Measurements from ENCODE around the gene NAGA. TPM values are rescaled to one million over a fixed set of nuclear protein-coding genes. Genes with fewer than 3 reads are reported as not detected.

The NAGA gene
- total RNA-seq, 1 donor from 2014 or later, result 8.9 TPM

DNA sequence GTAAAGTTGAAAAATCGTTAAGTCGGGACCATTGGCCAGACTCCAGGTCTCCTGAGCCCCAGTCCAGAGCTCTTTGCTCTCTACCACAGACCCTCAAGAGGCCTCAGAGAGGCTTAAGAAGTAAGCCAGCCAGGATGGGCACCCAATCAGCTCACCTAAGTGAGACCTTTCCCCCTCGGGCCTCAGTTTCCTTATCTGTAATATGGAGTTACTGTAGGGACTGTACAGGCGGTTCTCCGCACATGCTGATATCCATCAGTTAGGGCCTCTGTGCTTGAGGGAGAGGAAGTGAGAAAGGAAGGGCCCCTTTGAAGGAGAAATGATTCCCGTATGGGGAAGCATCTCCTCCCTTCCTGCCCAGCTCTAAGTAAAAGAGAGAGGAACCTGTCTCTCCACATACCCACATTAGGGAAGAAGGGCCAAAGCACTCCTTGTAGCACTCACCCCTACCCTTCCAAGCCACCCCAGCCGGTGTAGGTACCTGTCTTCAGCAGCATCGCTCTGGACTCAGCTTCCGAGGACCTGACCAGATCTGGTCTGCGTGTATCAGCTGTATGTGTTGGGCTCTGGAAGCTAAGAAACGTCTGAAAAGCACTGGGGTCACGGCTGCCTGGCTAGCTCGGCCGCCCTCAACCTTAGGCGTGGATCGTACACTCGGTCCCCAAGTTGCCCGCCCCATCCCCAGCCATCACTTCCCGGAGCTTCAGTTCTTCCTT is 653 bp downstream of the NAGA start:
- Histone ChIP-seq H3K4me2 (ENCODE audit: low read length) (peak overlapping the region; percentile 94), H3K9ac (ENCODE audit: low read length) (peak overlapping the region; percentile 79), H3K27ac (ENCODE audit: low read depth, low read length) (peak overlapping the region; percentile 68), H3K9me3 (ENCODE audit: insufficient read depth, low read depth, low read length) (no peaks in the 10 kb centered on the region), H3K4me3 (ENCODE audit: insufficient read depth, low read depth, low read length) (peak overlapping the region; percentile 65), H2AFZ (ENCODE audit: low read depth, low read length) (peak overlapping the region; percentile 96), H3K36me3 (ENCODE audit: insufficient read depth, low read length) (no peaks in the 10 kb centered on the region), H3K27me3 (ENCODE audit: insufficient read depth, low read length) (no peaks in the 10 kb centered on the region), H4K20me1 (ENCODE audit: insufficient read depth, low read length) (no peaks in the 10 kb centered on the region), H3K4me1 (ENCODE audit: insufficient read depth, low read length) (peaks cover 18% of the 10 kb centered on the region), H3K79me2 (ENCODE audit: insufficient read depth, low read length) (peaks cover 8% of the 10 kb centered on the region)
- Mint-ChIP-seq H3K36me3 (ENCODE audit: low read depth, unreplicated experiment) (peaks cover 11% of the 10 kb centered on the region), H3K4me1 (ENCODE audit: low read depth, unreplicated experiment) (no peaks in the 10 kb centered on the region), H3K4me3 (ENCODE audit: unreplicated experiment) (peak overlapping the region; percentile 84), H3K27me3 (ENCODE audit: low read depth, unreplicated experiment) (no peaks in the 10 kb centered on the region), H3K27ac (ENCODE audit: unreplicated experiment) (no peak overlapping the region), H3K9me3 (ENCODE audit: unreplicated experiment) (peaks cover 8% of the 10 kb centered on the region)
- TF ChIP-seq, protein P1, sequence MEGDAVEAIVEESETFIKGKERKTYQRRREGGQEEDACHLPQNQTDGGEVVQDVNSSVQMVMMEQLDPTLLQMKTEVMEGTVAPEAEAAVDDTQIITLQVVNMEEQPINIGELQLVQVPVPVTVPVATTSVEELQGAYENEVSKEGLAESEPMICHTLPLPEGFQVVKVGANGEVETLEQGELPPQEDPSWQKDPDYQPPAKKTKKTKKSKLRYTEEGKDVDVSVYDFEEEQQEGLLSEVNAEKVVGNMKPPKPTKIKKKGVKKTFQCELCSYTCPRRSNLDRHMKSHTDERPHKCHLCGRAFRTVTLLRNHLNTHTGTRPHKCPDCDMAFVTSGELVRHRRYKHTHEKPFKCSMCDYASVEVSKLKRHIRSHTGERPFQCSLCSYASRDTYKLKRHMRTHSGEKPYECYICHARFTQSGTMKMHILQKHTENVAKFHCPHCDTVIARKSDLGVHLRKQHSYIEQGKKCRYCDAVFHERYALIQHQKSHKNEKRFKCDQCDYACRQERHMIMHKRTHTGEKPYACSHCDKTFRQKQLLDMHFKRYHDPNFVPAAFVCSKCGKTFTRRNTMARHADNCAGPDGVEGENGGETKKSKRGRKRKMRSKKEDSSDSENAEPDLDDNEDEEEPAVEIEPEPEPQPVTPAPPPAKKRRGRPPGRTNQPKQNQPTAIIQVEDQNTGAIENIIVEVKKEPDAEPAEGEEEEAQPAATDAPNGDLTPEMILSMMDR (IDR thresholded peaks at IDR 0.05; ENCODE audit: insufficient read depth, low read depth, low read length), result no peak
- TF ChIP-seq EZH2 (IDR thresholded peaks at IDR 0.05; ENCODE audit: insufficient read depth, low read length), result no peak
- FAIRE-seq, result no peak
- no peak for DNase-seq (ENCODE audit: low read depth)

DNA sequence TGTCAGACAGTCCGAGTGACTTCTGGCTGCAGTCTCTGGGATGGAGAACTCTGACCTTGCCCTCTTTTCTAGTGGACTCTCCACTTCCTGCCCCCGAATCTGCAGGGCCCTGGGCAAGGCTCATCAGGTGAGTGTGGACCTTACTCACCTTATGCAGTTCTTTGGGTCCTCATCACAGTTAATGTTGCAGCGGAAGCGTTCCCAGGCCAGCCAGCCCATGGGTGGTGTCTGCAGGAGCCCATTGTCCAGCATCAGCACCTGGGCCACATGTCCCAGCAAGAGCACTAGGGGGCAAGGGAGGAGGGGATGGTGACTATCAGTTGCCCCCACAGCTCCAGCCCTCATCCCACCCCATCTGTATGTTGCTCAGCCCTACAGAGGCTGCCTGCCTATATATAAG is 2.3 kb downstream of the NAGA start:
- H3K27ac ChIP-seq (ENCODE audit: low read depth, low read length), result no peak overlapping the region
- H2AFZ ChIP-seq (ENCODE audit: low read depth, low read length), result no peak overlapping the region
- Mint-ChIP-seq H3K9me3 (ENCODE audit: unreplicated experiment) (peaks cover 6% of the 10 kb centered on the region), H3K27me3 (ENCODE audit: low read depth, unreplicated experiment) (no peaks in the 10 kb centered on the region), H3K4me3 (ENCODE audit: unreplicated experiment) (no peak overlapping the region), H3K27ac (ENCODE audit: unreplicated experiment) (no peak overlapping the region), H3K36me3 (ENCODE audit: low read depth, unreplicated experiment) (peaks cover 11% of the 10 kb centered on the region), H3K4me1 (ENCODE audit: low read depth, unreplicated experiment) (no peaks in the 10 kb centered on the region)
- H3K4me3 ChIP-seq (ENCODE audit: insufficient read depth, low read depth, low read length), result no peak overlapping the region
- no peaks in the 10 kb centered on the region for H3K27me3 ChIP-seq (ENCODE audit: insufficient read depth, low read length)
- no peak for DNase-seq (ENCODE audit: low read depth)
- H3K4me1 ChIP-seq (ENCODE audit: insufficient read depth, low read length), result peaks cover 14% of the 10 kb centered on the region
- no peak for TF ChIP-seq EZH2 (IDR thresholded peaks at IDR 0.05; ENCODE audit: insufficient read depth, low read length)
- TF ChIP-seq, protein P1 (IDR thresholded peaks at IDR 0.05; ENCODE audit: insufficient read depth, low read depth, low read length), result no peak
- H3K79me2 ChIP-seq (ENCODE audit: insufficient read depth, low read length), result no peaks in the 10 kb centered on the region
- H3K36me3 ChIP-seq (ENCODE audit: insufficient read depth, low read length), result no peaks in the 10 kb centered on the region
- FAIRE-seq, result no peak
- no peak overlapping the region for H3K4me2 ChIP-seq (ENCODE audit: low read length)
- H4K20me1 ChIP-seq (ENCODE audit: insufficient read depth, low read length), result no peaks in the 10 kb centered on the region
- H3K9me3 ChIP-seq (ENCODE audit: insufficient read depth, low read depth, low read length), result no peaks in the 10 kb centered on the region
- no peak overlapping the region for H3K9ac ChIP-seq (ENCODE audit: low read length)

DNA sequence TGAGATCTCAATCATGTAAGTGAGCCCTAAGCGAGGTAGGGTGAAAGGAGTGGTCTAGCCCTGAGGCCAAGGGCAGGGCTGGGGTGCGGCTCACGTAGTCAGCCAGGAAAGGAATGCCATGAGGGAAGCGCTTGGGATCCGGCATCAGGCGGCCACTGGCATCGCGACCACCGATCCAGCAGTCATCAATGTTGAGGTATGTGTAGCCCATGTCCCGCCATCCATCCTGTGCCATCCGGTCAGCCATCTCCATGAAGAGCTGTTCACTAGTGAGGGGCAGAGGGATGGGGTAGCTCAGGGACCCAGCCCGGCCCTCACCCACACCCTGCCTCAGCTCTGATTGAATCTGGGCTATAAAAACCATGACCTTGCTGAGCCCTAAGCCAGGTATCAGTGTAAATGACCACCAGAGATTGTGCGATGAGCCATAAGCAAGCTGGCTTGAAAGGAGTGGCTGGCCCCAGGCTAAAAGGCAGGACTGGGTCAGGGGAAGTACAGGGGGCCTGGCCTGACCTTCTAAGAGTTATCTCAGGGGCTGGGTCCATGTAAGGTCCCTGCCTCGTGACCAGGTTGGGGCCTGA is 2.9 kb downstream of the NAGA start:
- Mint-ChIP-seq H3K4me1 (ENCODE audit: low read depth, unreplicated experiment) (no peaks in the 10 kb centered on the region), H3K9me3 (ENCODE audit: unreplicated experiment) (peaks cover 2% of the 10 kb centered on the region), H3K36me3 (ENCODE audit: low read depth, unreplicated experiment) (peaks cover 11% of the 10 kb centered on the region), H3K4me3 (ENCODE audit: unreplicated experiment) (no peak overlapping the region), H3K27me3 (ENCODE audit: low read depth, unreplicated experiment) (no peaks in the 10 kb centered on the region), H3K27ac (ENCODE audit: unreplicated experiment) (no peak overlapping the region)
- Histone ChIP-seq H3K27me3 (ENCODE audit: insufficient read depth, low read length) (no peaks in the 10 kb centered on the region), H3K79me2 (ENCODE audit: insufficient read depth, low read length) (no peaks in the 10 kb centered on the region), H3K36me3 (ENCODE audit: insufficient read depth, low read length) (no peaks in the 10 kb centered on the region), H3K9me3 (ENCODE audit: insufficient read depth, low read depth, low read length) (no peaks in the 10 kb centered on the region), H3K4me2 (ENCODE audit: low read length) (no peak overlapping the region), H3K4me1 (ENCODE audit: insufficient read depth, low read length) (peaks cover 14% of the 10 kb centered on the region), H4K20me1 (ENCODE audit: insufficient read depth, low read length) (no peaks in the 10 kb centered on the region), H3K9ac (ENCODE audit: low read length) (no peak overlapping the region), H2AFZ (ENCODE audit: low read depth, low read length) (no peak overlapping the region), H3K4me3 (ENCODE audit: insufficient read depth, low read depth, low read length) (no peak overlapping the region), H3K27ac (ENCODE audit: low read depth, low read length) (no peak overlapping the region)
- TF ChIP-seq EZH2 (IDR thresholded peaks at IDR 0.05; ENCODE audit: insufficient read depth, low read length), result no peak
- TF ChIP-seq, protein P1 (IDR thresholded peaks at IDR 0.05; ENCODE audit: insufficient read depth, low read depth, low read length), result no peak
- no peak for FAIRE-seq
- DNase-seq (ENCODE audit: low read depth), result no peak

Measured in astrocyte (in vitro differentiated cells and primary cell).